Neutrophil (primary cell): Measurements from ENCODE around the gene RAD51B.
"Not testable (repeated sequence)": the region's sequence is repeated elsewhere in the genome, so short reads cannot be mapped to it uniquely, and the experiment has no call there.

Experiments used
- H3K27ac ChIP-seq: fragments of 200-600 bp; sonication (generic); 2 replicates; pipeline ENCODE4 v1.5.1; 2016; ENCODE audit warnings: mild to moderate bottlenecking, moderate library complexity
- H3K27me3 ChIP-seq: fragments of 200-600 bp; sonication (generic); 2 replicates; pipeline ENCODE4 v1.6.0; 2016; ENCODE audit warnings: mild to moderate bottlenecking
- H3K36me3 ChIP-seq: fragments of 200-600 bp; sonication (generic); 2 replicates; pipeline ENCODE4 v1.5.1; 2017
- H3K4me1 ChIP-seq, 2 experiments: fragments of 200-600 bp in 1 of 2; sonication (generic) in 1 of 2; 1 replicate in 1 of 2; 2 replicates in 1 of 2; pipeline versions ENCODE4 v1.5.1 to v1.6.1; 2013 to 2016; ENCODE audit warnings: low read depth in 1 of 2, low read length in 1 of 2, mild to moderate bottlenecking in 1 of 2, moderate library complexity in 1 of 2; ENCODE audit not compliant: control insufficient read depth in 1 of 2, insufficient read depth in 1 of 2
- H3K4me3 ChIP-seq, 2 experiments: fragments of 200-600 bp in 1 of 2; sonication (generic) in 1 of 2; 1 replicate in 1 of 2; 2 replicates in 1 of 2; pipeline ENCODE4 v1.5.1; 2013 to 2016; ENCODE audit warnings: low read depth in 1 of 2, low read length in 1 of 2, mild to moderate bottlenecking in 1 of 2, moderate library complexity in 1 of 2
- H3K9me3 ChIP-seq: fragments of 200-600 bp; sonication (generic); 2 replicates; pipeline ENCODE4 v1.5.1; 2016
- TF ChIP-seq, protein P1 (sequence below): fragments of 200-600 bp; sonication (generic); IDR thresholded peaks from 2 replicates; pipeline ENCODE4 v1.5.1; 2016; ENCODE audit warnings: antibody characterized with exemption

Gene RAD51B

DNA sequence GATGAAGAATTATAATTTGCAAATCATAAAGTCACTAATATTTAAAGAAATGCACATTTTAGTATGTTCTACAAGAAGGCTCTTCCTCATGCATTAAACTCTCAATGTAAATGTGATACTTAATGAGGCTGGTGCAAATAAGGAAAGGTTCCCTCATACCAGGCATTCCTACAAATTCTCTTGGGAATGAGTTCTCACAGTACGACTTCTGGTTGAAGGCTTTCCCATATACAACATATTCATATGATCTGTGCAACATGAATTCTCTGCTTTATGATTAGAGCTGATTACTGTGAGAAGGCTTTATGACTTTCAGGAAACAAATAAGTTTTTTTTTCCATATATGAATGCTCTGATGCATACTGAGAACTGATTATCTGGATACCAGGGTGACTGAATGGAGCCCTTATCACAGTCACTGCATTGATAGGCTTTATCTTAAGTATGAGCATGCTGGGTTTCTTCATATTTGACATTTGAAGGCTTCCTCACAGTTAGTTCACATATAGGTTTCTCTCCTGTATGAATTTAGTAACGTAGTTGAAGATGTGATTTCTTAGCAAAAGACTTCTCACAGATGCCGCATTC lies 293.9 kb downstream of the RAD51B start:
- Histone ChIP-seq H3K36me3 (no peaks in the 10 kb centered on the region), H3K9me3 (no peaks in the 10 kb centered on the region), H3K4me1 (no peaks in the 10 kb centered on the region), H3K4me3 (no peak overlapping the region), H3K27me3 (no peaks in the 10 kb centered on the region), H3K27ac (no peak overlapping the region)
- TF ChIP-seq, protein P1, sequence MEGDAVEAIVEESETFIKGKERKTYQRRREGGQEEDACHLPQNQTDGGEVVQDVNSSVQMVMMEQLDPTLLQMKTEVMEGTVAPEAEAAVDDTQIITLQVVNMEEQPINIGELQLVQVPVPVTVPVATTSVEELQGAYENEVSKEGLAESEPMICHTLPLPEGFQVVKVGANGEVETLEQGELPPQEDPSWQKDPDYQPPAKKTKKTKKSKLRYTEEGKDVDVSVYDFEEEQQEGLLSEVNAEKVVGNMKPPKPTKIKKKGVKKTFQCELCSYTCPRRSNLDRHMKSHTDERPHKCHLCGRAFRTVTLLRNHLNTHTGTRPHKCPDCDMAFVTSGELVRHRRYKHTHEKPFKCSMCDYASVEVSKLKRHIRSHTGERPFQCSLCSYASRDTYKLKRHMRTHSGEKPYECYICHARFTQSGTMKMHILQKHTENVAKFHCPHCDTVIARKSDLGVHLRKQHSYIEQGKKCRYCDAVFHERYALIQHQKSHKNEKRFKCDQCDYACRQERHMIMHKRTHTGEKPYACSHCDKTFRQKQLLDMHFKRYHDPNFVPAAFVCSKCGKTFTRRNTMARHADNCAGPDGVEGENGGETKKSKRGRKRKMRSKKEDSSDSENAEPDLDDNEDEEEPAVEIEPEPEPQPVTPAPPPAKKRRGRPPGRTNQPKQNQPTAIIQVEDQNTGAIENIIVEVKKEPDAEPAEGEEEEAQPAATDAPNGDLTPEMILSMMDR = no peak

DNA sequence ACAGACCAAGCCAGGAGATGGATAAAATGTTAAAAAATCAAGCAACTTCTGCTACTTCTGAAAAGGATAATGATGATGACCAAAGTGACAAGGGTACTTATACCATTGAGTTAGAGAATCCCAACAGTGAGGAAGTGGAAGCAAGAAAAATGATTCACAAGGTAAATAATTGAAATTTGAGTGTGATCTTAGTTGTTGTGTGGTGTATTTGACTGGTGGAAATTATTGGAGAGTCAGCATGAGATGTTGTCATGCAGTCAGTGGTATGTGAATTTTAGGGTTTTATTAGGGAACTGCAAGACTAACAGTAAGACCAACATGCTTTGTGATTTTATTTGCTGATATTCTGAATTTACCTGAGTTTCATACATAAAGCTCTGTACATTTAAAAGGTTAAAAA lies 296.4 kb downstream of the RAD51B start:
- H3K4me1 ChIP-seq, H3K27me3 ChIP-seq, H3K4me3 ChIP-seq, H3K36me3 ChIP-seq, H3K27ac ChIP-seq, H3K9me3 ChIP-seq: not testable (repeated sequence)

DNA sequence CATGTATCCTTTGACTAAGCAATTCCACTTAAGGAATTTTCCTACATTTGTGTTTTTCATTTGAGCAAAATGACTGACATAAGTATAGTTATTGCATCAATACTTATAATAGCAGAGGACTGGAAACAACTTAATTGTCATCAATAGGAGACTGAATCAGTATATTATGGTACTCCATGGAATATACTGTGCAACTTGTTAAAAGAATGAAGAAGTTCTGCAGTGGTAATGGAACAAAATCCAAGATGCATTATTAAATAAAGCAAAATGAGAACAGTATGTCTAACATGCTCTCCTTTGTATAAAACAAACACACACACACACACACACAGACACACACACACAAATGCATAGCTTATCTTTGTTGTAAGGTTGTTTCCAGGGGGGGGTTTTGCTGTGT lies 303.1 kb downstream of the RAD51B start:
- no peaks in the 10 kb centered on the region for H3K9me3 ChIP-seq
- H3K27me3 ChIP-seq = no peaks in the 10 kb centered on the region
- H3K36me3 ChIP-seq = no peaks in the 10 kb centered on the region
- H3K27ac ChIP-seq = no peak overlapping the region
- H3K4me3 ChIP-seq = no peak overlapping the region
- TF ChIP-seq, protein P1 = no peak
- H3K4me1 ChIP-seq = no peaks in the 10 kb centered on the region

DNA sequence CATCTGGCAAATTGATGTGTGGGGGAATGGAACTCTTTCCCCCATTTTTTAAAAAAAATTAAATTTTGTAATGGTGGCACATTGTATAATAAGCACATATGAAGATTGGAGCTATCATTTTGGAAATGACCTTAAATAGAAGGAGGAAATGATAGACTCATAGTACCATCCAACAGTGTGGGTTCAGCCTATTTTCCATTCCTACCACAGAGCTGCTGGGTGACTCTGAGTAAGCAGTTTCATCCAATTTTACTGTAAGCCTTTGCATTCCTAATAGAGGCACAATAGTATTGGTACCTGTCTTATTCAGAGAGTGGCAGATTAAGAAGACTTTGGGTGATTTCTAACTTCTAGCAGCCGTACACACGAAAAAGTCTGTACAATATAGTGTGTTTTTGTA lies 304.5 kb downstream of the RAD51B start:
- H3K27ac ChIP-seq = no peak overlapping the region
- TF ChIP-seq, protein P1 = no peak

DNA sequence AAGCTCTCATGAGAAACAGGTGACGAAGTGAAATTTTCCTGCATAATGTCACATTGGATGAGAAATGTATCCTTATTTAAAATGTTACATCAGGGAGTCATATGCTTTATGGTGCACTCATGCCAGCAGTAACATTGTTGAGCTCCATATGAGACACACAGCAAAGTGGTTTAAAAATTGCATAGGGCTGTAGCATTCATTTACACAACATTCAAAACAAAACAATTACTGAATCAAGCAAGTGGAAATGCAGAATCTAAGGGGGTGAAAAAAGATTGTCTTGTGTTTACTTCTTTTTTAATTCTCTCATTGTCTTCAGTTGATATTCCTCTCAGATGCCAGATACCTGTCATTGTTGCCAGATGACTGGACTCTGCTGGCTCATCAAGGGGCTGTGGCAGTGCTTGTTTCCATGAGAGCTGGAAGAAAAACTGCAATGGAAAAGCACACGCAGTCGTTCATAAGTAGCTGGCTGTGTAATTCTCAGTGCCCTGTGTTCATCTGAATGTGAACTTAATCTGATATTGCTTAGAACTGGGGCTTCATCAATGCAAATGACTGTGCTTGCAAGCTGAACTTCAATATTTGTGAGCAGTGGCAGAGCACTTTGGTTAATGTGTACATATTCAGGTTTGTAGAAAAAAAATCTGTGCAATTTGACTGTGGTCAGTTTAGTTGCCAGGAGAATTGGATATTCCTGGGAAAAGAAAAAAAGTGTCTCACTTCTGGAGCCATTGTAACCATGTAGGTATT lies 305.6 kb downstream of the RAD51B start:
- TF ChIP-seq, protein P1 = no peak
- H3K27ac ChIP-seq = no peak overlapping the region
- H3K4me3 ChIP-seq = no peak overlapping the region

More for the DNA sequence above, 304.5 kb downstream of the RAD51B start:
- no peaks in the 10 kb centered on the region for H3K9me3 ChIP-seq
- no peaks in the 10 kb centered on the region for H3K27me3 ChIP-seq
- no peaks in the 10 kb centered on the region for H3K4me1 ChIP-seq
- H3K4me3 ChIP-seq = no peak overlapping the region
- H3K36me3 ChIP-seq = no peaks in the 10 kb centered on the region

DNA sequence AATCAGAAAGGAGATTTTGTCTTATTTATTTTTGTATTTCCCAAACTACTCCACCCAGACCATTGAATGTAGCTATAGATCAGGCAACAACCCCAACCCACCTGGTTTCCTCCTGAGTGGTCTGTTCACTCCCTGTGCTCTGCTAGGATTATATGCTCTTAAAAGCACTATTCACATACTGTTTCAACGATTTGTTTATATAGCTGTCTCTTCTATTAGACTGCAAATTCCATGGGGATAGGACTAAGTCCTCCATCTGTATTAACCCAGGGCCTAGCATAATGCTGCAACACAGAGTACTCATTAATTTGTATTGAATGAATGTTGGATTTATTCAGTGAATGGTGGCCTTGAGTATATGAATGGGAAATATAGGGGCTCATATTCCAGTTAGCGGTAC lies 307.6 kb downstream of the RAD51B start:
- no peaks in the 10 kb centered on the region for H3K9me3 ChIP-seq
- TF ChIP-seq, protein P1 = no peak
- H3K36me3 ChIP-seq = no peaks in the 10 kb centered on the region
- no peak overlapping the region for H3K4me3 ChIP-seq
- no peak overlapping the region for H3K27ac ChIP-seq
- H3K4me1 ChIP-seq = no peaks in the 10 kb centered on the region
- no peaks in the 10 kb centered on the region for H3K27me3 ChIP-seq

More for the DNA sequence above, 305.6 kb downstream of the RAD51B start:
- Histone ChIP-seq H3K4me1 (no peaks in the 10 kb centered on the region), H3K9me3 (no peaks in the 10 kb centered on the region), H3K27me3 (no peaks in the 10 kb centered on the region), H3K36me3 (no peaks in the 10 kb centered on the region)
